ENCODE results near the gene AP3D1.
A peak's percentile ranks its signal among the peaks of the same experiment; 100 is the strongest.

Gene AP3D1

DNA sequence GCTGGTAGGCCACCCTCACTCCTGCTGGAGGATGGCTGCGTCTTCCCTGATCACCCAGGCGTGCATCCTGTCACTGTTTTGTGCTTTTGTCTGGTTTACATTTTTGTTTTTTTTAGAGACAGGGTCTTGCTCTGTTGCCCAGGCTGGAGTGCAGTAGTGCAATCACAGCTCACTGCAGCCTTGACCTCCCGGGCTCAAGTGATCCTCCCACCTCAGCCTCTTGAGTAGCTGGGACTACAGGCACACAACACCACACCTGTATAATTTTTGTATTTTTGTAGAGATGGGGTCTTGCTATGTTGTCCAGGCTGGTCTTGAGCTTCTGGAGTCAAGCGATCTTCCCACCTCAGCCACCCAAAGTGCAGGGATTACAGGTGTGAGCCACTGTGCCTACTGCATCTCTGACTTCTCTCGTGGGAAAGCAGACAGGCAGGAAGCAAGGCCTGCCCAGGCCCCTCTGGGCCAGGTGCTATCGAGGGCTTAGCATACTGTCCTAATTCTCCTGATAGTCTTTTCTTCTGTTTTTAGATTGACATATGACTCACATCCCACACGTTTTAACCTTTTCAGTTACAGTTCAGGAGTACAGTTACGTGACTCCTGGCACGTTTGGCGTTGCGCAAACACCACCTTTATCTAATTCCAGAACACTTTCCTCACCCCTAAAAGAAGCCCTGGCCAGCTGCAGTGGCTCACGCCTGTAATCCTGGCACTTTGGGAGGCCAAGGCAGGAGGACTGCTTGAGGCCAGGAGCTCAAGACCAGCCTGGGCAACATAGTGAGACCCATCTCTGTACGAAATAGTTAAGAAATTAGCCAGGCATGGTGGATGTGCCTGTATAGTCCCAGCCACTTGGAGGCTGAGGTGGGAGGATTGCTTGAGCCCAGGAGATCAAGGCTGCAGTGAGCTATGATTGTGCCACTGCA lies 64.4 kb downstream of the AP3D1 start:
- FAIRE-seq (peak; percentile 69), DNase-seq (ENCODE audit: low spot score) (peak; percentile 83)

DNA sequence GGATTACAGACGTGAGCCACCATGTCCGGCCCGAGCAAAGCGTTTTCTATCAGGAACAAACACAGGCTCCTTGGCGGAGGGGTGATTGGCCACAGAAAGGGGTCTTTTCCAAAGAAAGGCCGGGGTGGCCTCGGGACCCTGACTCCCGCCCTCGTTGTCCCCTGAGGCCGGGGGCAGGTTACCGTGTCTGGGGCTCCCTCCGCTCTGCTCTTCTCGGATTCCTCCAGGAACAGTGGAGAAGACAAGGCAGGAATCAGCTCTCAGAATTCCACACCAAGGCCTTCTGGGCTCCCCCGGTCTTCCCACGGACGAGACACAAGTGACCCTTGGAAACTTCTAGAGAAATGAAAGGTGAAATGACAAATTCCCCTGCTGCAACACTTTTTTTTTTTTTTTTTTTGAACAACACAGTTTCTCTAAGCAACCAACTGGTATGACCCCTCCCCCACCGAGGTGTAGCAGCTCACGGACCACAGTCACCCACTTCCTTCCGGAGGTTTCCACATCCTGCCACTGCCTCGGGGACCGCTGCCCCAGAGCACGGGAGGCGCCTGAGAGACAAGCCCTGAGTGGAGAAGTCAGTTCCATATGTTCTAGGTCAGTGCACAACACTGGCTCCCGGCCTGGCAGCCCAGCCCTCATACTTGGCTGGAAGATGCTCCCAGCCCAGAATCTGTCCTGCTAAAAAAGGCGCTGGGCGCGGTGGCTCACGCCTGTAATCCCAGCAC lies 66.2 kb downstream of the AP3D1 start:
- DNase-seq (ENCODE audit: low spot score) (peak; percentile 95), FAIRE-seq (peak; percentile 87)

DNA sequence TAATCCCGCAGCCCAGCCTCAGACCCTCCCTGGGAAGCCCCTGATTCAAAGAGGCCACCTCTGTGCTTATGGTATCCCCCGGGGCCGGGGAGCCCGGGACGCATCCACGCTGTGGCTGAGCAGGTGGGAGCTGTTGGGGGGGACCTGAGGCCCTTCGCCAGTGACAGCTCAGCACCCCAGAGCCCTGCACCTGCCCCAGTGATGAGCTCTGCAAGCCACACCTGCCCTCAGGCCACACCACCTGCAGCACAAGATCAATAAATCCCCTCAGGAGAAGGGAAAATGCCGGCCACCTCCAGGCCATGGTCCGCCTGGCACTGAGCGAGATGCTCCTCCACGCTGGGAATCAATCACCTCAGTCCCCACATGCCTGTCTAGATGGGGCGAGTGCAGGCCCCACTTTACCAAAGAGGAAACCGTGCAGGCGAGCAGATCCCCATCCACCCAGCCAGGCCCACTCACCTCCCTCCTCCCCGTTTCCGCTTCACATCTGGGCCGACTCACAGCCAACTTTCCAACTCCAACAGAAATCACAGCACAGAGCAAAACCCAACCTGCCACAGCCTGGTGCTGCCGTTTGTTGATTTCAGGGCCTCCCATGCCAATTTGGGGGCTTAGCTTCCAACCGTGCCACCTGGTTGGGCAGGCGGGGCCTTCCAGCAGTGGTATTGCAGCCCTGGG lies 68.1 kb downstream of the AP3D1 start:
- no peak for FAIRE-seq

DNA sequence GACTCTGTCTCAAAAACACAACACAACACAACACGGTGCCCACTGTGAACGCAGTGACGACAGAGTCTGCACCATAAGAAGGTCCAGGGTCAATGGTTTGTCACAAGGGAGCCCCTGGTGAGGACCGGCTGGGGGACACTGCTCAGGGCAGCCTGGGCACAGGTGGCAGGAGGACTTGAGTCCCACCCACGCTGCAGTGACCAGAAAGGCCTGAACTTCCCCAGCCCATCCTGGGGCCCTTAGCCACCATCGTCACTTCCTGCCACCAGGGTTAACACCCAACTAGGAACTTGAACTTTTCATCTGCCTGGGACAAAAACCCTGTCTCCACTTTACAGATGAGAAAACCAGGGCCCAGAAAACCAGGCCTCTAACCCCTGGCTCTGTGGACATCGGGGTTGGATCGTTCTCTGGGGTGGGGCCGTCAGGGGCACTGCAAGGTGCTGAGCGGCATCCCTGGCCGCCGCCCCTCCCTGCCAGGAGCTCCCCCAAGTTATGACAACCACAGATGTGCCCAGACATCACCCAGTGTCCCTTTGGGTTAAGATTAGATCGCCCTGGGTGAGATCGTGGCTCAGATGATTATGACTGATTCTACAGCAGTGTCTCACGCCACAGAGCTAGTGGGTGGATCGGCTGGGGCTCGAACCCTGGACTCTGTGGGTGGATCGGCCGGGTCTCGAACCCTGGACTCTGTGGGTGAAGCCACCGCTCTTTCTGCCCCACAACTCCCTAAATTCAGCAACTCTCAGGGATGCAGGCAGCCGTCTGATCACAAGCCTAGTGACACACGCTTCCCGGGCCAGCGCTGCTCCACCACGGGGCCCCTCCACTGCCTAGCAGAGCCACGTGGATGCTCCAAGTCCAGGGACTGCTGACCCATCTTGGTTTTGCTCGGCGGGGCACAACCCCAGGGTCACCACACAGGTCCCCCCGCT lies 69.2 kb downstream of the AP3D1 start:
- DNase-seq (ENCODE audit: low spot score), result no peak

More for the DNA sequence above, 68.1 kb downstream of the AP3D1 start:
- DNase-seq (ENCODE audit: low spot score), result no peak

DNA sequence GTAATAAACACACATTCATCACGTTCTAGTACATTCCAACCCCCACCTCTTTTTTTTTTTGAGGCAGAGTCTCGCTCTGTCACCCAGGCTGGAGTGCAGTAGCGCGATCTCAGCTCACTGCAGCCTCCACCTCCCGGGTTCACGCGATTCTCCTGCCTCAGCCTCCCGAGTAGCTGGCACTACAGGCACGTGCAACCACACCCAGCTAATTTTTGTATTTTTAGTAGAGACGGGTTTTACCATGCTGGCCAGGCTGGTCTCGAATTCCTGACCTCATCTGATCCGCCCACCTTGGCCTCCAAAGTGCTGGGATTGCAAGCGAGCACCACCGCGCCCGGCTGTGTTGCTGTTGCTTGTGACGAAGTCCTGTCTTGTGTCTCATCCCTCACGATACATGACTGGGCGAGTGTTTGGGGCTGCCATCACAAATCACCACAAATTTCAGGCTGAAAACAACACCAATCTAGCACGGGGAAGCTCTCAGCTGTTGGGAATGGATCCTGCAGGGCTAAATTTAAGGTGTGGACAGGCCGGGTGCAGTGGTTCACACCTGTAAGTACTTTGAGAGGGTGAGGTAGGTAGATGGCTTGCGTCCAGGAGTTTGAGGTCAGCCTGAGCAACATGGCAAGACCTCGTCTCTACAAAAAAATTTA lies 70.9 kb downstream of the AP3D1 start:
- no peak for DNase-seq (ENCODE audit: low spot score)
- FAIRE-seq, result no peak

More for the DNA sequence above, 69.2 kb downstream of the AP3D1 start:
- no peak for FAIRE-seq

DNA sequence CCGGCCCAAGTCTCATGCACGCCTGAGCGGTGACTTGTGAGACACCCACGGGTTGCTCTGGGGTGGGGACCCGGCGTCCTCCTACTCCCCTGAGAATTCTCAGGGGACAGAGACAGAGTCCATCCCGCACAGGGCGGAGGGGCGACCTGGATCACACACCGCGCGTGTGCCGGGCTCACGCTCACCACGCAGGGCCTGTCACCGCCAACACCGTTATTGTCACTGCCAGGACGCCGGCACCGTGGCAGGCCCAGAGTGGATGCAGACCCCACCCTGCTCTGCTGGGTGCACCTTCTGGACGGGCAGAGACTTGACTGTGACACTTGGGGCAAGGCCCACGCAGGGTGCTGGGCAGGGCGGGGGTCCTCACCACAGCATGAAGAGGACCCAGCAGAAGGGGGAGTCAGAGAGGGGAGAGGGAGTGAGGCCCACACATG lies 71.5 kb downstream of the AP3D1 start:
- no peak for FAIRE-seq
- DNase-seq (ENCODE audit: low spot score), result no peak

DNA sequence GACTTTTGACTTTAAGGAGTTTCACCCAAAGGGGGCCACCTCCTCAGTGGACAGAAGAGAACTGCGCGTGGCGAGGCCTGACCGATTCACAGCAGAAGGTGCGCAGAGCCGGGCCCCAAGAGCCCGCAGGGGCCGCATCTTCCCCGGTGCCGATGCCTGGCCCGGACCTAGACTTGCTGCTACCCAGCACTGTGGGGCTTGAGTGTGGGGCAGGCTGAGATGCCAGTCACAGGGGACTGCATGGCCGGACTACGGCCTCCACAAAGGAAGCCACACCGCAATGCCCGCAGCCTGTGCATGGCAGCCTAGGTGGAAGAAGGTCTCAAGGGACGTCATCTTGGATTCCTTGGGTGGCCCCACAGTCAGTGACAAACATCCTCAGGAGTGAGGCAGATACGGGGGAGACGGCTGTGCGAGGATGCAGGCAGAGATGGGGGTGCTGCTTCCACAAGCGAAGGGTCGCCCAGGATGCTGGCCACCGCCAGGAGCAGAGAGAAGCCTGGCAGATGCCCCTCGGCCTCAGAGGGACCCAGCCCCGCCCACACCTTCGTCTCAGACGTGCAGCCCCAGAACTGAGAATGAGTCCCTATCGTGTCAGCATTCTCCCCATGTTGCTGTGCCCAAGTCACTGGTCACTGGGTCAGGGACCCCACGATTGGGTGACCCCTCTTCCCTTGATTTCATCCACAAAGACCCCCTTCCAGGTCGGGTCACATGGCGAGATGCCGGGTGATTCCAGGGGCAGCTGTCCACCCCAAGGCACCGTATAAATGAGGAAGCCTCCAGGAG lies 72.1 kb downstream of the AP3D1 start:
- no peak for DNase-seq (ENCODE audit: low spot score)
- FAIRE-seq, result no peak

DNA sequence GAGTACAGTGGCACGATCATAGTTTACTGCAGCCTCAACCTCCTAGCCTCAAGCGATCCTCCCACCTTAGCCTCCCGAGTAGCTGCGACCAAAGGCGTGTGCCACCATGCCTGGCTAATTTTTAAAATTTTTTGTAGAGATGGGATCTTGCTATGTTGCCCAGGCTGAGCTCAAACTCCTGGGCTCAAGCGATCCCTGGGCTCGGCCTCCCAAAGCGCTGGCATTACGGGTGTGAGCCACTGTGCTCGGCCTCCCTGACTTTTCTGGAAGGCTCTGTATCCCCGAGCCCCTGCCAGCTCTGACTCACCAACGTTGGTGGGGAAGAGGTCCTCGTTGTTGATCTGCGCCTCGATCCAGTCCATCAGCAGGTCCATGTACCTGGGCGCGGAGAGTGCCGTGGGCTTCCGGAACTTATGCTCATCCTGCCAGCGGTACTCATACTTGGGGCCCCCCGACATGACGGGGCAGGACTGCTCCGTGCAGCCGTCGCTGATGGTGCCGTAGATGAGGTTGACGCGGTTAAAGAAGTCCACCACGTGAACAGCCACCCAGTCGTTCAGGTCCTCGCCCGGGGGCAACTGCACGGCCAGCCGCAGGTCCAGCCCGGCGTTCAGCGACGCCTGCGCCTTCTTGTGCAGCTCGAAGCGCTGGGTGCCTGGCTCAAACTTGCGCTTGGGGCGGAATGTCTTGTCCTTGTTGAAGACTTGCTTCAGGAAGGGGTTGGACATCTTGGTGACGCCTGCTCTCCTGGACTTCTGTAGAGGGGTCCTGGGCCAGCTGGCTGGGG lies 73.3 kb downstream of the AP3D1 start:
- DNase-seq (ENCODE audit: low spot score), result no peak
- no peak for FAIRE-seq

DNA sequence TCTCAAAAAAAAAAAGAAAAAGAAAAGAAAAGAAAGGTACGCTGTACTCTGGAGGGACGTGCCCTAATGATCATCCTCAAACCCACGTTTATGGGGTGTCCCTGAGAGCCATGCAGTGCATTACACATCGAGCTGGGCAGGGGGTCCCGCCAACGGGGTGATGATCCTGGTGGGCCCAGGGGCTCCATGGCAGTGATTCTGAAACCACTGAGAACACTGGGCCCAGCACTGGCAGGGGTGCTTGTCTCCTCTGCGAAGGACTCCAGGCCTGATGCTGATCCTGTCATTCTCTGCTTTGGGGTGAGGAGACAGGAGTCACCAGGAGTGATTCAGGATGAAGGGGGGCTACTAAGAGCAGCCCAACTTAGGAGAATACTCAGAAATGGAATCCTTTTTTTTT lies 74.0 kb downstream of the AP3D1 start:
- DNase-seq (ENCODE audit: low spot score) (no peak), FAIRE-seq (no peak)

DNA sequence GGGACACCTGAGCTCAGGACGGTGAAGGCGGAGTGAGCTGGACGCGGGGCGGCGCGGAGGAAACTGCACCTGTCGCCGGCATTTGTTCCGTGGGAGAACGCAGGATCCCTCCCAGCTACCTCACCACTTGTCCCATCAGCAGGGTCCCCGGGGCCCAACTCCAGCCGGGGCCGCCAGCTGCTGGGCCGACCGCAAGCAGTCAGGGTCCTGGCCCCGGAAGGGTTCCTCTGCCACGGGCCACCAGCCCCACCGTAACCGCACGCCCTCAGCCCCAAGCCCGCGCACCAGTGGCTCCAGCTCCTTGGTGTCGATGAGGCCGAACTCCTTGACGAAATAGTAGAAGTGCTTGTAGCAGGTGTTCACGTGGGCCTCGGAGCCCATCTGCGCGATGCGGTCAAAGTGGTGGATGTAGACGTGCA lies 74.8 kb downstream of the AP3D1 start:
- FAIRE-seq (no peak), DNase-seq (ENCODE audit: low spot score) (no peak)

DNA sequence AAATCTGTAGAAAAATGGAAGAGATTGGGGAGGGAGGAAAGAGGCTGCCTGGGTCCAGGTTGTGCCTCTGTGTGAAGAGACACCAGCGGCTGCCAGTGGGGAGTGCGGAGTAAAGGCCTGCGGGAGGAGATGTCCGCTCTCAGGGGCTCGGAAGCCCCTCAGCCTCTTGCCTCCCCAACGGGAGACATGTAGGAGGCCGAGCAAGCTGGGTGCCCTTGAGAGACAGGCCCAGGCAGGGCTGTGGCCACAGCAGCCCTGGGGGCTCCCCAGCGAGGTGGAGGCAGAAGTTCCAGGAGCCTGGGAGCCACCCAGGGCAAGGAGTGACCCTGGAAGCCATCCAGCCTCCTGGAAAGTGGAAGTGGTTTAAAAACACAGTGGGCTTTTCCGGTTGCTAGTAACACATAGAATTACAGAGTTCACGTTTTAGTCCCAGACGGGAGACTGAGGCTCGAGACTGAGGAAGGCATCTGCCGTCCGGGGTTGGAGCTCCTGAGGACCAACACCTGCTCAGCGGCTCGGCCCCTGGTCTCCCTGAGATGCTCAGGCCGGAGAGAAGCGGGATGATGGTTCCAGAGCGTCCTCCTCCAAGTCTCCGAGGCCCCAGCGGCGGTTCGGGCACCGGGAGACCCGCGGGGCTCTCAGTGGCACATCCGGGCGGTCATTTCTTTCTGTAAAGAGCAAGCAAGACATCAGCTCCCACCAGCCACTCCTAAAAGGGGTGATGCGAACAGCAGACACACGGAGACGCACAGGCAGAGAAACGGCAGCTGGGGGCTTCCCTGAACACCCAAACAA lies 78.4 kb downstream of the AP3D1 start:
- DNase-seq (ENCODE audit: low spot score), result no peak
- no peak for FAIRE-seq

DNA sequence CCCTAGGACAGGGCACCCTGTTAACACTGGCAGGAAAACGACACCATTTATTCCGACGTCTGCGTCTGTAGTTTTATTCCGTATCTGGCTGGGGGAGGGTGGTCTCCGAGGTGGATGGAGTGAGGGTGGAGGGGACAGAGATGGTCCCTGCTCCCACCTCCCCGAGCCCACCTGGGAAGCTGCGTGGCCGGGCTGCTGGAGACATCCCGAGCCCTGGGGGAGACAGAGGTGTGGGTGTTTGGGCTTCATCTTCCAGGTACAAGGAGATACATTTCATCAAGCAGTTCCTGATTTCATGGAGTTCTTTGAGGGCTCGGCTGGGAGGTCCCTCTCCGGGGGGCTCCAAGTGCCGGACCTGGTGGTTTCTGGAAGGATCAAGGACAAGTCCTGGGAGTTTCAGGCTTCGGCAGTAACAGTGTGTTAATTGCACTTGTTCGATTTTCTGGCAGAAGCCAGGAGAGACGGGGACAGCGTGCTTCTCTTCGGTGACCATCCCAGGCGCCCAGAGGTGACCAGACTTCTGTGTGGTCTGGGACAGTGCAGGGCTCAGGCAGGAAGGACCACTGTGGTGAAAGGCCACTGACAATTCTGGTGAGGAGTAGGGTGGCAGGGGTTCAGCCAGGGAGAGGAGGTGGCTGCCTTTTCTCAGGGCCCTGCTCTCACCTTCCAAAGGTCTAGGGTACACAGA lies 80.2 kb downstream of the AP3D1 start:
- FAIRE-seq, result no peak

DNA sequence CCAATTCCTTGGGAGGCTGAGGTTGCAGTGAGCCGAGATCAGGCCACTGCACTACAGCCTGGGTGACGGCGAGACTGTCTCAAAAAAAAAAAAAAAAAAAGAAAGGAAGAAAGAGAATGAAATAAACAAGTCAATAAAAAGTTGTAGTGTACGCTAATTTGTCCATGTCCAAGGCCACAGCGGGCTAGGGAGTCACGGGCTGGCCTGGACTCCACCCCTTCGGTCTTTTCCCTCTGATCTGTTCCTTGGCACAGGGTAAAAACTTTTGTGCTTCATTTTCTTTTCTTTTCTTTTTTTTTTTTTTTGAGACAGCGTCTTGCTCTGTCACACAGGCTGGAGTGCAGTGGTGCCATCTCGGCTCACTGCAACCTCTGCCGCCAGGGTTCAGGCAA lies 80.9 kb downstream of the AP3D1 start:
- no peak for DNase-seq (ENCODE audit: low spot score)
- no peak for FAIRE-seq

More for the DNA sequence above, 80.2 kb downstream of the AP3D1 start:
- DNase-seq (ENCODE audit: low spot score), result no peak

DNA sequence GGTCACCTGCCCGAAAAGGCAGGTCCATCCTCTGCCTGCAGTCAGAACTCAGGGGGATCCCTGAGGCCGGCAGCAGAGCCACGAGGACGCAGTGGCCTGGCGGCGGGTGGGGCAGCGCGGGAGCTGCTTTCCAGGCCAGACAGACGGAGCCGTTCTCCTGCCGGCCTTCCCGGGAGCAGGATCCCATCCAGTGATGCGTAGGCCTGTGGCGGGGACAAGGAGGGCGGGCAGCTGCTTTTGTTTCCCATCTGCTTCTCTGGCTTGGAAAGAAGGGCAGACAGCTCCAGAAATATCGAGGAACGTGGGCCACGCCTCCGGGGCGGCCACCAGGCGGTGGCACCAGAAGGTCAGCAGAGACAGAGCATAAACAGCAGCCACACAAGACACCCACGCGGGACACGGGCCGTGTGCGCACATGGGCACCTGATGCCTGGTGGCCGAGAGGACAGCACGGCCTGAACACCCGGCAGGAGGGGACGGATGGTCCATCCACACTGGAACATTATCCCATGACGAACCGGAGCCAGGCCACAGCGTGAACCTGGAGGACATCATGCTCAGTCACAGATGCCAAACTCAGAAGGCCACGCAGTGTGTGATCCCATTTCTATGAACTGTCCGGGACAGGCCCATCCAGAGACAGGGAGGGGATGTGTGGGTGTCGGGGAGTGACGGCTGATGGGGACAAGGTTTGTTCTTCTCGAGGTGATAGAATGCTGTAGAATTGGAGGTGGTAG lies 86.4 kb downstream of the AP3D1 start:
- no peak for DNase-seq (ENCODE audit: low spot score)
- no peak for FAIRE-seq

DNA sequence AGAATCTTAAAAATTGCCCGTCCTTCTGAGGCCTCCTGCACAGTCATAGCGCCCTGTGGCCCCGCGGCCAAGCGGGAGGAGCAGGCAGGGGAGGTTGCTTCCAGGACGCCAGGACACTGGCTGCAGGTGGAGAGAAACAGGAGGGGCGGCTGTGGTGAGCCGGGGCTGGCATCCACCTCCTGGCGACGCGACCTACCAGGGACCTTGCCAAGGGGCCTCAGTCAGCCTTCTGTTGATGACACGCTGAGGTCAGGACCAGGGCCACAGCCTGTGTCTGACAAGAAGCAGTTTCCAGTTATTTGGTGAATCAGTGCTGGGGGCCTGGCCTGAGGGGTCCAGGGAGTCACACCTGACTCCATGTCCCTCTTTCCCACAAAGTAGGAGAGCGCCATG lies 87.0 kb downstream of the AP3D1 start:
- DNase-seq (ENCODE audit: low spot score) (no peak), FAIRE-seq (no peak)

DNA sequence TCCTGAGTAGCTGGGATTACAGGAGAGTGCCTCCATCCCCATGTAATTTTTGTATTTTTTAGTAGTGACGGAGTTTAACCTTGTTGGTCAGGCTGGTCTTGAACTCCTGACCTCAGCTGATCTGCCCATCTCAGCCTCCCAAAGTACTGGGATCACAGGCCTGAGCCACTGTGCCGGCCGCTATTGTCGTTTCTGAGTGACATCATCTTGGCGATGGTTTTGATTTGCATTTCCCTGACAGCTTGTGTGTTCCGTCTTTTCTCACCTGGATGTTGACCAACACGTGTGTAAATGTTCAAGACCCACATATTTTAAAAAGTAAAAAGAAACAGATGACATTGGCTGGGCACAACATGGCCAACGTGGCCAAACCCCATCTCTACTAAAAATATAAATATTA lies 87.5 kb downstream of the AP3D1 start:
- FAIRE-seq (no peak), DNase-seq (ENCODE audit: low spot score) (no peak)

DNA sequence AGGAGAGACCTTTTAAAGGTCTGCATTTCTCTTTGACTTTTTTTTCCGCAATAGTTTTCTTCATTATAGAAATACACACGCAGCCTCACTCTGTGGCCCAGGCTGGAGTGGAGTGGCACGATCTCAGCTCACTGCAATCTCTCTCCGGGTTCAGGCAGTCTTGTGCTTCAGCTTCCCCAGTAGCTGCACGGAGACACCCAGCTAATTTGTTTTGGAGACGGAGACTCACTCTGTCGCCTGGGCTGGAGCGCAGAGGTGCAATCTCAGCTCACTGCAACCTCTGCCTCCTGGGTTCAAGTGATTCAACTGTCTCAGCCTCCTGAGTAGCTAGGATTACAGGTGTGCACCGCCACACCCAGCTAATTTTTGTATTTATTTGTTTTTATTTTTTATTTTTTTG lies 88.6 kb downstream of the AP3D1 start:
- DNase-seq (ENCODE audit: low spot score), result no peak
- no peak for FAIRE-seq
